GM18511 (cell line): ENCODE data around the gene HSFX2.
"Not testable (repeated sequence)": the region's sequence is repeated elsewhere in the genome, so short reads cannot be mapped to it uniquely, and the experiment has no call there.

ENCODE experiments used
- ATAC-seq: cut with Tn5 transposase; IDR thresholded peaks from one replicate; pipeline ENCODE4 v1.9.1; 2021; ENCODE audit warnings: mild to moderate bottlenecking, moderate library complexity; ENCODE audit not compliant: unreplicated experiment

The HSFX2 gene

GRCh38 chrX:149595214-149595613, at the start of gene HSFX2:
Gene HSFX2 (minus strand): TSS chrX:149595314. CDS start chrX:149594700, 614 bp downstream.
- not testable (repeated sequence) for ATAC-seq

DNA sequence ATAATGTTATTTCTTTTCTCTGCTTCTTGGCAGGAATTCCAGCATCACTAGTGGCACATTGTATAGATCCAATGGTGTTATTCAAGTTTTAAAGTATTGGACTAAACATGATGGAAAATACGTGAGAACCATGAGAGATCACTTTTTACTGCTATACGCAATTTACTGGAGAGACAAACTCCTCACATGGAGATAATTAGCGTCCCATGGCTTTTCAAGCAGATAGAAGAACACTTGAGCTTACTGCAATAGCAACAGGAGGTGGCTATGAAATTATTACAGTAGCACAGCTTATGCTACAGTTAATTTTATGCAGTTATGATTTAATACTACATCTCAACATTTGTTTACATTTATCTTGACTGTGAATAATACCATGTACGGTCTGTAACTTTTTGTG, 48.4 kb upstream of the HSFX2 start:
- no peak for ATAC-seq

GRCh38 chrX:149641835-149642234, 46.7 kb upstream of the HSFX2 start:
- no peak for ATAC-seq

DNA sequence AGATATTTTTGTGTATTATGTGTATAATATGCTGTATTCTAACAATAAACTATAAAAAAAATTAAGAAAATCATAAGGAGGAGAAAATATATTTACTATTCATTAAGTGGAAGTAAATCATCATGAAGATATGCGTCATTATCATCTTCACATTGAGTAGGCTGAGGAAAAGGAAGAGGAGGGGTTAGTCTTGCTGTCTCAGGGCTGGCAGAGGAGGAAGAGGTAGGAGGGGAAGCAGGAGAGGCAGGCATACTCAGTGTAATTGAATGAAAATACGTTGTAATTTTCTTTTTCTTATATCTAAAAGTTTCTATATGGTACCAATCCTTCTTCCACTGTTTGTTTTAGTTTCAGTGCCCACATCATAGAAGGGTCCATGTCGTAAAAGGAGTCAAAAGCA, 46.3 kb upstream of the HSFX2 start:
- ATAC-seq: no peak

DNA sequence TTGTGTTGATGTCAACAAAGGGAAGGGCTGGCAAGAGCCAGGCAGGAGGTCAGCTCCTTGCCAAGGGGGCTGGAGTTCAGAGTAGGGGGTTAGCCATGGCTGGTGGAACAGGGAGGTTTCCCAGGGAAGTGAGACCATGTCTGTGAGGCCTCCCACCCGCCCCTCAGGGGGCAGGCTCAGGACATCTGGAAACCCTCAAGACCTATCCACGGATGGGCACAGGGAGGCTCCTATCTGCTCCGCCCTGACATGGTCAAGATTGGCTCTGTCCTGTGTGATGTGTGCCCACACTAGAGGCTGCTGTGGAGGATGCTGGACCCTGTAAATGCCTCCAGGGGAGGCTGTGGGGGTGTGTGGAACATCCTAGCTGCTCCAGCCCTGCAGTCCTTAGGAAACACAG, 44.5 kb upstream of the HSFX2 start:
- no peak for ATAC-seq

GRCh38 chrX:149638860-149639259, 43.7 kb upstream of the HSFX2 start:
- ATAC-seq: no peak

DNA sequence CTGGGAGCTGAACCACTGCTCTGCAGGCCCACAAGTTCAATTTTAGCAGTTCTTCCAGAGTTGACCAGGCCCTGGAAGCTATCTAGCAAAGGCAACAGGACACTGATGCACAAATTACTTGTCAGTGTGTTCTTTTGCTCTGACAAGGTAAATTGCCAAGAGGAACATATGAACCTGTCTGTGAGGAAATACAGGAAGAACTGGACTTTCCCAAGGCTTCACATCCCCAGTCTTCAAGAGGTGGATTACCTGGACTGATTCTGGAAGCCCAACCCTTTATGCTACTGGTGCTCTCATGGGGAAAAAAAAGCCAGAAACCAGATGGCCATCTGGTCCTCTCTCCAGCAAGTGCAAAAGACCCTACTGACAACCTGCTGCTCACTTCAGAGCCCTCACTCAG, 38.4 kb upstream of the HSFX2 start:
- no peak for ATAC-seq

DNA sequence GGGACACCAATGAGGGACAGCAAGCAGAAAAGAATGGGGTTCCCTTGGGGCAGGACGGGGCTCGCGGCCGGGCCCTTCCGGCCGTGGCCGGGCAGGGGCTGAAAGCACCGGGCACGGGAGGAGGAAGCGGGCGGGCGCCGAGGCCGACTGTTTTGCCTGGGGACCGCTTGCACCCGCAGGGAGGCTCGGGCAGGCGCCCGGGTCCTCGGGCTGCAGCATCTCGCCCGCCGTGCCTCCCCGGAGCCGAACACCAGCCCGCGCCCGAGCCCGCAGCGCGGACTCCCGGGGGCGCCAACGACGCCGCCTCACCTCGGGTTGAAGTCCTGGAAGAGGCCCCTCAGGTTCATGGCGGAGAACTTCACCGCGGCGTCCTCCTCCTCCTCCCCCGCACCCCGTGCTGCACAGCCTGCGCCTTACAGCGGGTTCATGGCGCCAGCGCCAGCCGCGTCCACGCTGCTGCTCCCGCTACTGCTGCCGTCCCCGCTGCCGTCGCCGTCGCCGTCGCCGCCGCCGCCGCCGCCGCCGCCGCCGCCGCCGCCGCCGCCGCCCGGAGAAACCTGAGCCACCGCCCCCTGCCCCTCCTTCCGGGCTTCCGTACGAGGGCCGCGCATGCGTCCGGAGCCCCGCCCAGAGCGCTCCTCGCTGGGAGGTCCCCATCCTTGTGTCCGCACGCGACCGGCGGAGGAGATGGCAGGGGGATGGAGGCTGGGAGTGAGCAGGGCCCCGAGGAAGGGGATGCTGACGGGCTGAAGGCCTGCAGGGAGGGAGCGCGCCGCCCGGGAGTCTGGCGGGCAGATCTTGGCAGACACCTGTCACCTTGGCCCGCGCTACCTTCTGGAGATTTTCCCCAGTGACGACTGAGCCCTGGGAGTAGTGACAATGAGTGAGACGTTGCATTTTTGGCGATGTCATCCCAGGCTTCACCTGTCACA, 36.4 kb upstream of the HSFX2 start, which contains the start of gene TMEM185A:
Gene TMEM185A (minus strand): TSS at position 559 of the 932 bp plus-strand sequence. CDS start 212 bp downstream, at position 347.
- ATAC-seq: peak; percentile 87

- no peak for ATAC-seq
Observed at GRCh38 chrX:149630681-149631233, 35.6 kb upstream of the HSFX2 start.

GRCh38 chrX:149629730-149630387, 34.7 kb upstream of the HSFX2 start:
- no peak for ATAC-seq

GRCh38 chrX:149628768-149629167, 33.7 kb upstream of the HSFX2 start:
- no peak for ATAC-seq

DNA sequence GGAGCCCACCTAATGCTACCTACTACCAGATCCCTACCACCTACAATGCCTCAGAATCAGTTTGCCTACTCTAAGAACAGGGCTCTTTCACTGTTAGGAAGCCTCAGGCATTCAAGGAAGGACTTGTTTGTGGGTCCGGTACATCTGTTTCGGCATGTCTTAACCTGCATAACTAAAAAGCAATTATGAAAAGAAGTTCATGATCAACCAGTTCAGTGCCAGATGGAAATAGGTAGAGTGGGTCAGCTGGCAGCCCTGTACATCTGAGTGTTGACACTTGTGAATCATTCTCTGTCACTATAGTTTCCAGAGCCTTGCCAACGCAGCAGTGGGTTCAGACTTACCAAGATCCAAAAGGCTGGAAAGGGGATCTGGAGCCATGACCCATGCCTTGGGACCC, 33.2 kb upstream of the HSFX2 start:
- ATAC-seq: no peak

- not testable (repeated sequence) for ATAC-seq
Observed at GRCh38 chrX:149626829-149627228, 31.7 kb upstream of the HSFX2 start.

- ATAC-seq: not testable (repeated sequence)
Observed at GRCh38 chrX:149619662-149620061, 24.5 kb upstream of the HSFX2 start.

- no peak for ATAC-seq
Observed at GRCh38 chrX:149618871-149619270, 23.8 kb upstream of the HSFX2 start.

DNA sequence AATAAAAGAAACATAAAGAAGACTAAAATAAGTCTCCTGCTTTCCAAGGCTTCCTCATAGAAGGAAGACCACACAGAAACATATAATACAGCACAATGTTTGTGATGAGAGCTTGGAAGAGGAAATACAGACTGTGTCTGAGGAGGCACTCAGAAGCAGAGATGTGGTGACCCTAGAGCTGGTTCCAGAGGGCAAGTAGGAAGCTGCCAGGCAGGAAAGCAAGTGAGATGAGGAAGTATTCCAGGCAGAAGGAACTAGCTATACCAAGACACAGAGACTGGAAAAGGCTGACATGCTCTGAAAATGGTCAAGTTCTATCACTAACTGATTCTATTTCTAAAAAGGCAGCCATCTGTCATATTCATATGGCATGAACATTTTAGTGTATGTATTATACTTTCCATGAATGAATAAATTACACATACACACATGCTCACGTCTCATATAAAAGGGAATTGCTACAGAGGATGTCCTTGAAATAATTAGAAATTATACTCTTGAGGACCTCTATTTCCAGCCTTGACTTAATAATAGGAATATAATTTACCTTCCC, 16.6 kb upstream of the HSFX2 start:
- no peak for ATAC-seq

GRCh38 chrX:149610511-149610910, 15.4 kb upstream of the HSFX2 start:
- ATAC-seq: no peak

GRCh38 chrX:149607699-149608098, 12.6 kb upstream of the HSFX2 start:
- no peak for ATAC-seq

GRCh38 chrX:149605248-149605885, 10.3 kb upstream of the HSFX2 start:
- ATAC-seq: not testable (repeated sequence)

DNA sequence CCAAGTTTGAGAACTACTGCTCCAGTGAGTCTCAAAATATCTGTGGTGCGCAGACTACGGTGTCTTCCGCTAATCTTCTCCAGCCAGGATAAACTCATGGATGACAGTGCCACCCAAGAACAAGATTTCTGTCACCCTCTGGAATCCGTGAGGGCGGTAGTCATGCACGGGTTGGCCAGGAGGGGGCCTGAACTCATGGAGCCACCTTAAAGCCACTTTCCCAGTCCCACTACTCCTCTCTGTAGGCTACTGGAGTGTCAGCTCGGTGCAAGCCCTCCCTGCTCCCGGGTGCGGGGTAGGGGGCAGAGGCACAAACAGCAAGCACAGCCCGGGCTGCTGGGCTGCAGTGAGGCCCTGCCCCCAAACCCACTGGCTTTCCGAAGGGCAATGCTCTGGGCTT, 3.5 kb upstream of the HSFX2 start:
- ATAC-seq: not testable (repeated sequence)

DNA sequence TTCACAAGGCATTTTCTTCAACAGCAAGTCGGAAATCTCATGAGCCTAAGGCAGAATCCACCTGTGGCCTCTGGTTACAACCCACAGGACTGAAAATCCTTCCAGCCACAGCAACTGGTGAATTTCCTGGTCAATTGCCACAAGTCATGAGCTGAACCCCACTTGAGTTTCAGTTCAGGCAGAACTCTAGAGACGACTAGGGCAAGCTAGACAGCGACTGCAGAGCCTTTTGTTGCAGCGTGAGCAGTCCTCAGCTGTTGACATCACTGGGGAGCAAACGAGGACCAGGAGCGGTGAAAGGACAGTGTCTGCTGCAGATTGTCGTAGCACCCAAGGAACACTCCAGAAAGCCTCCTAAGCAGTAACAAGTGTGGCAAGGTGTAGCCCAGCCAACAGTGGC, 829 bp upstream of the HSFX2 start:
- not testable (repeated sequence) for ATAC-seq
